CD4-positive, alpha-beta T cell treated with Interleukin-17A for 1 hour (primary cell): ENCODE results near the gene ZNF425.
A peak's percentile ranks its signal among the peaks of the same experiment; 100 is the strongest.
"Not testable (repeated sequence)": the region's sequence is repeated elsewhere in the genome, so short reads cannot be mapped to it uniquely, and the experiment has no call there.

Experiments used
- DNase-seq: peaks from one replicate; pipeline ENCODE4 v3.0.0-alpha.2; 2020

Gene ZNF425, protein sequence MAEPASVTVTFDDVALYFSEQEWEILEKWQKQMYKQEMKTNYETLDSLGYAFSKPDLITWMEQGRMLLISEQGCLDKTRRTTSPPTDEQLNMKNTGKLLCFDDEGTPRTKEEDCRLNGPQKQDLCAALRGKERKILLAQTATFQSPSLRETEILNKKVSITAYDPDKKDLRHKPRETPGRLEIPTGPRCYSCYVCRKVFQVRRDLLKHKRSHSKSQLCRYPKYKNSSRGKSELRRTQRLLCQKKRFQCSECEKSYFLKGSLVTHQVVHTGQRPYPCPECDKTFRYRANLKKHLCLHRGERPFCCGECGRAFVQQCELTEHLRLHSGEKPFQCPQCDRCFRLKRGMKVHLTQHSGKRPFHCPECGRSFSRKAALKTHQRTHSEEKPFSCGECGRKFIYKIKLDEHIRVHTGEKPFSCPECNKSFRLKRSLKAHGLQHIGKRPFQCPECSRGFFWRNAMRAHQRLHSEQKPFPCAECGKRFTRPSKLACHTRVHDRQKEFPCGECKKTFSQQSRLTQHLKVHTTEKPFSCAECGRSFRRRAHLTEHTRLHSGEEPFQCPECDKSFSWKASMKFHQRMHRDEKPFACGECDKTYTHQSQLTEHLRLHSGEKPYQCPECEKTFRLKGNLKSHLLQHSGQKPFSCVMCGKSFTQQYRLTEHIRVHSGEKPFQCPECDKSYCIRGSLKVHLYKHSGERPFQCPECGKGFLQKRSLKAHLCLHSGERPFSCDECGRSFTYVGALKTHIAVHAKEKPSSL

DNA sequence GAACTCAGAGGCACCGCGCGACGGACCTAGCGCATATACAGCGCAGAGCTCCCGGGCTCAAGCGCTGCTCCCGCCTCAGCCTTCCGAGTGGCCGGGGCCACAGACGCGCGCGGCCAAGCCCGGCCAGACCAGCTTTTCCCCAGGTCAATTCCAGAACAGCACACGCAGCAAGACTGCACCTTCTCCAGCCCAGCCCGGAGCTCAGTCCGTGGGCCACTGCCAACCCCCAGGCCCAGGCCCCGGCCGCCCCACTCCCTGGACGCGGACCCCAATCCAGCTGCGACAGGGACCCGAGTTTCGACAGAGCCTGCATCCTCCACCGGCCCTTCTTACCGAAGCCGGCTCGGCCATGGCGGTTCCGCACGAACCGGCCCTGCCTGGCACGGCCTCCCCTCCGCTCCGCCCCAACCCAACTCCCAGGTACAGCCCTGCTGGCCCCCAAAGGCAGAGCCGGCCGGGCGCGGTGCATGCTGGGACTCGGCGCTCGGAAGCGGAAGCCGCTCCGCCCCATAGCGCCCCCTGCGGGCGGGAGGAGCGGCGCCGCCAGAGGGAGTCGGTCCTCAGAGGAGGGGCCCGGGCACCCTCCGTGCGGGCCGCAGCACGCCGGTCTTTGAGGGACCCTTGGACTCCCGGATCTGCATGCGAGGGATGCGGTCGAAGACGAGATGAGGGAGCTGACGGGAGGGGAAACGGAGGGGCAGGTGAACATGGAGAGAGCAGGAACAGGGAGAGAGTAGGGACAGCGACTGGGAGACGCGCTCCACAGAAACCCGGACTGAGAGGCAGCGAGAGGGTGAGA lies at the start of gene ZNF425:
ZNF425 (minus strand) TSS at position 462 of the 799 bp plus-strand sequence; CDS start at position 351, 111 bp downstream.
- peak; percentile 93 for DNase-seq

DNA sequence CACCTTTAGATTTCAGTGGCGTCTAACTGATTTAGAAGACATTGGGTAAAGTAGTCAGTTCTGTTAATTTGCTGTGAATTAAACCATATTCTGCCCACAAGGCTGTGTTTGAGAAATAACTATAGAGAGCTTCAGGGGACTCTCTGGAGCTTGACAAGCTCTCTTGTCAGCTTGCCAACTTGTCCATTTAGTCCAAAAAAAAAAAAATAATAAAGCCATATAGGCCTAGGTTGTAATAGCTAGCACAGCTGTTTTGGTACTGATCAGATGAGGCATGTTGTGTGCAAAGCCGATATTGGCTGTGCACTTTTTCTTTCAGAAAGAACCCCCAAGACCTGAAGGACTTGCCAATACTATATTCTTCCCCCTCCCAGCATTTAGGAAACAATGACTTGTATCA lies 49.0 kb upstream of the ZNF425 start:
- no peak for DNase-seq

DNA sequence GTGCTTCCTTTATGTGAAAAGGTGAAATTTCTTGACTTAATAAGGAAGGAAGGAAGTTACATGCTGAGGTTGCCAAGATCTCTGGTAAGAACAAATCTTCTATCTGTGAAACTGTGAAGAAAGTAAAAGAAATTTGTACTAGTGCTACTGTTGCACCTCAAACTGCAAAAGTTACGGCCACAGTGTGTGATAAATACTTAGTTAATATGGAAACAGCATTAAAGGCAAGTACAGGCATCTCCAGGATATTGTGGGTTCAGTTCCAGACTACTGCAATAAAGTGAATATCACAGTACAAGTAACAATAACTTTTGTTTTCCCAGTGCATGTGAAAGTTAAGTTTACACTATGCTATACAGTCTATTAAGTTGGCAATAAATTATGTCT lies 46.4 kb upstream of the ZNF425 start:
- no peak for DNase-seq

DNA sequence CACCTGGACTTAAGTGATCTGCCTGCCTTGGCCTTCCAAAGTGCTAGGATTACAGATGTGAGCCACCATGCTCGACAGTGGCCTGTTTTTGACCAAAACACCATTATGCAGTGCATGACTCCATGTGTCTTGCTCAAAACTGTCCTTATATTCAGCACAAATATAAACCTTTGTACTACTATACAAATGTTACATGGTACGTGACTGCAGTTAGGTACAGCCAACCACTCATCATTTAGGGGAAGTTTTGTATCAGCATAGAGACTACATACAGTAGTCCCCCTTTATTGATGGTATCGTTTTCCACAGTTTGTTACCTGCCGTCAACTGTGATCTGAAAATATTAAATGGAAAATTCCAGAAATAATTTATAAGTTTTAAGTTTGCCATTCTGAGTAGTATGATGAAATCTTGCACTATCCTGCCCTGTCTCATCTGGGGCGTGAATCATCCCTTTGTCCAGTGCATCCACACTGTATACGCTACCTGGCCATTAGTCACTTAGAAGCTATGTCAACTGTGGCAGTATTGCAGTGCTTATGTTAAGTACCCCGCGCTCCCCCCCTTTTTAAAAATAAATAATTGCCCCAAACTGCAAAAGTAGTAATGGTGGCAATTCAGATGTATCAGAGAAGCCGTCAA lies 45.9 kb upstream of the ZNF425 start:
- no peak for DNase-seq

DNA sequence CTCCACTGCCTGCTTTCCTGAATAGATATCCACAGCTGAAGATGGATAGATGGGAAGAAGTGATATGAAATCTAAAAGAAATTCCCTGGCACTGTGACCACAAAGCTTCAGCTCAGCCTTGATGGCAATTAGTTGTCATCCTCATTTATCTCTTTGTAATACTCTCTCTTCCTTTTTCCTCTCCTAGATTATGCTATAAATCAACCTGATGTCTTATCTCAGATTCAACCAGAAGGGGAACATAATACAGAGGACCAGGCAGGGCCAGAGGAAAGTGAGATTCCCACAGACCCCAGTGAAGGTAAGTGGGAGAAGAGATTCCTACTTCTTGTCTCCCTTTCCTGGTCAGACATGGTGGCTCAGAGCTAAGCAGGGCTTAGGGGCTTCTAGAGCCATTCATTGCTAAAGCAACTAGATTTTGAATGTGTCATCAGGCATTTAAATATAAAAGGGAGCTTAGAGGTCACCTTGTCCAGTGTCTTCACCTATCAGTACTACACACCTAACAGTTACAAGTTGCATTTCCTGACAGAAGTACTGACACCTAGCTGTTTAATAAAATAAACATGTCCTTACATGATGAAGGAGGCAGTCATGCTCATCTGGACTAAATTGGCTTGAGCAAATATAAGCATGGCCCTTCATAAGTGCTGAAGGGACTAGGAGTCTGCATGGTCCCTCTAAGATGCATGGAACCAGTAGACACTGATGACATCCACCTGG lies 40.7 kb upstream of the ZNF425 start:
- no peak for DNase-seq

DNA sequence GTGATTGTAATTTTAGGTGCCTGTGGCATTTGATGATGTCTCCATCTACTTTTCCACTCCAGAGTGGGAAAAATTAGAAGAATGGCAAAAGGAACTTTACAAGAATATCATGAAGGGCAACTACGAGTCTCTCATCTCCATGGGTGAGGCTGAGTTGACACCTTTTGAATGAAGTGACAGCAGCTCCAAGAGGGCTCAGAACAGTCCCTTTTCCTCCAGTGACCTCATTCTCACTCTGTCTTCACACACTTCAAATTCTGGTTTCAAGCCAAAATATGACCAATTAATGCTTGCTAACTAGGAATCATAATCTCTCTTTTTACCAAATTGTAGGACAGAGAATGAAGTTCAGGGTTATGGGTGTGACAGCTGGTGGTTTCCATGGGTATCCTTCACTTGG lies 40.0 kb upstream of the ZNF425 start:
- DNase-seq = no peak

DNA sequence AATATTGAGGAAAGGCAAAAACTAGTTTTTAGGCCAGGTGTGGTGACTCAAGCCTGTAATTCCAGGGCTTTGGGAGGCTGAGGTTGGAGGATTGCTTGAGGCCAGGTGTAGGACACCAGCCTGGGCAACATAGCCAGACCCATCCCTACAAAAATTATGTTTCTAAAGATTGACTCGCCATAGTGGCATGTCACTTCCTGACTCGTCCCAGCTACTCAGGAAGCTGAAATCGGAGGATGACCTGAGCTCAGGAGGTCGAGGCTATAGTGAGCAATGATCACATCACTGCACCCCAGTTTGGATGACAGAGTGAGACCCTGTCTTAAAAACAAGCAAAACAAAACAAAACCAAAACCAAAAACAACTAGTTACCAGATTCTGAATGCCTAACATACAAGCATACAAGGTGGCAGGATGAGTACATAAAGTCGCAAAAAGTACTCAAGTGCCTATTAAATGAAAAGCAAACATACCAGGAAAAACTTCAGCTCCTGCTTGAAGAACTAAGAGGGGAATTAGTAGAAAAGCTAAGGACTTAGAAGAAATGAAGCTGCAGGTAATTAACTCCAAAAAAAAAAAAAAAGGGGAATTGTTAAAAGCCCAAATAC lies 35.2 kb upstream of the ZNF425 start:
- no peak for DNase-seq

DNA sequence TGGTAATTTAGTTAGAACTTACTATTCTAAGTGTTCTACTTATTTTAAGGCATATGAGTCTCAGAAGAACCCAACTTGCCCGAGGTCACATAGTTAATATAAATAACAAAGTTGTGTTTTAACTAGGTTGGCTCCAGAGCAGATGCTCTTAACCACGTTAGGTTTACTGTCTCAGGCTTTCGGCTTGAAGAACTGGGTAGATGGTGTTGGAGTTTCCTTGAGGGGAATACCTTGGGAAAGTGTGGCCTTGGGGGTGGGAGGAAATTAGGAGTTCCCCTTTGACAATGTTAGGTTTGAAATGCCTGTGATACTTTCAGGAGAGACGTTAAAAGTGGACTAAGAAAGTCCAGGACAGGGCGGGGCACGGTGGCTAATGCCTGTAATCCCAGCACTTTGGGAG lies 30.8 kb upstream of the ZNF425 start:
- no peak for DNase-seq

DNA sequence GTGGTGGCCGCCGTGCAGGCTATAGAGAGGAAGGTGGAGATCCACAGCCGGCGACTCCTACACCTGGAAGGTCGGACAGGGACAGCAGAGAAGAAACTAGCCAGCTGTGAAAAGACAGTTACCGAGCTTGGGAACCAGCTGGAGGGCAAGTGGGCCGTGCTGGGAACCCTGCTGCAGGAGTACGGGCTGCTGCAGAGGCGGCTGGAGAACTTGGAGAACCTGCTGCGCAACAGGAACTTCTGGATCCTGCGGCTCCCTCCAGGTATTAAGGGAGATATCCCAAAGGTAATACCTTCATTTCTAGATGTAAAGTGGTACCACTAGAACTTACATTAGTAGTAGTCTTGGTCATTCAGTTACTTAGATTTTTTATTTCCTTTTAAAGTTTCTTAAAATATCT lies 27.9 kb upstream of the ZNF425 start:
- no peak for DNase-seq

DNA sequence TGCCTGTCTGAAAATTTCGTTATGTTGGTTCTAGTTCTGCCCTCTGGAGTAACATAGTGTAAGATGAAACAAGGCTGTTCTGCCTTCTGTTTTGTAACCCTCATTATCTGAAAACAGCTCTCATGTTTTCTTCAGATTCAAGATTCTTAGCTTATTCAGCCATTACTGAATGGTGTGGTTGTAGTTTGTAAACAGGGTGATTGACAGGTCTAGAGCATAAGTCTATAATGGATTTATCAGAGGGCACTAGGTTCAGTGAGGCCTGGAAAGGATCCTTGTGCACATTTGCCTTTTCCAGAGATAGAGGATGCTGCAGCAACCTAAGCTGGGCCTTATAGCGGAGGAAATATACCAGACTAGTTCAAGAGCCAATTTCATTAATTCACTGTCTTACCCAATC lies 27.2 kb upstream of the ZNF425 start:
- DNase-seq = no peak

DNA sequence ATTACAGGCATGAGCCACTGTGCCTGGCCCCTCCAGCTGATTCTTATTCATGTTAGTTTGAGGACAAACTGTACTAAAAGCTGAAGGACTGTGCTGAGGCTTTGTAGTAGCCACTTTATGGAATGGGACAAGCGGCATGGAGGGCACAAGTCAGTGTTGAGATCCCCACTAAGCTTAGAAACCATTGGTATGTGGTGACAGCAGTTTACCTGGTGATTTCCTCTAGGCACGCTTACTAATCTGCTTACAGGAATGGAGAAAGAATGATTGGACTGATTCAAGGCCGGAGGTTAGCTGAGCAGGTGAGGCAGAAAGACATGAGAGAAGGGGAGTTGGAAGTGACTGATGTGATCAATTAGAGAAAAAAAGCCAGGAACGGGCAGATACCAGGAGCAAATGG lies 24.9 kb upstream of the ZNF425 start:
- no peak for DNase-seq

DNA sequence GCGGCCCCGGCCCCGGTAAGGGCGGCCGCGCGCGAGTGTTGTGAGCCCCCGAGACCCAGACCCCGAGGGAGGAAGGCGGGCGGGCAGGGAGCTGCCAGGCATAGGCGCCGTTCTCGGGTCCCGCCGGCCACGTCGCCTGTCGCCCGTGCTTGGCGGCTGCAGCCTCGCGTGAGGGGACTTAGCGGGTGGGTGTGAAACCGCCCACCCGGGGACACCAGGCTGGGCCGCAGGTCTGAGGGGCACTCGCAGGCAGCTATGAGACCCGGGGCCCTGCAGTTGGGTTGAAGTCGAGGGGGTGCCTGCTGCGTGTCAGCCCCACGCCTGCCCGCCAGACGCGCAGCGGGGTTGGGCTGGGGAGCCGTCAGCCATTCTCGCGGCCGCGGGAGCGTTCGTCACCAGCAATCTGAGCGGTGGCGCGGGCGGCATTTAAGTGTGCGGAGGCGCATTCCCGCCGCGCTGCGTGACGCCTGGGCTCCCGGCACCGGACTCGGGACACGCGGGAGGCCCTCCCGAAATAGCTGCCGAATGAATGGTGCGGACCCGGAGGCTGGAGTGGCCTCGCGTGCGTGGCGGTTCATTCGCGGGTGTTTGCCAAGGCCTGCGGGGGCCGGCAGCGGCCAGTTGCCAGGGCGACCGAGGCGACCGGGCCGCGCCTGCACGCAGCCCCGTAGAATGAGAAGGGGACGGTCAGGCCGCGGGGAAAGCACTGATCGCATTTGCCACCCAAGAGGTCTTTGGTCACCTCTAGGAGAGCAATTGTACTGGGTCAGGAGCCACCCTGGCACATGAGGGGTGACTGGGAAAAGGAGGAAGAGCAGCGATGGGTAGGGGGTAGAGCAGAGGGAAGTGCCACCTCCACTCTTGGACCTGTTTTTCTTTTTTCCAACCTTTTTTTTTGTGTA lies 21.9 kb upstream of the ZNF425 start:
- DNase-seq = peak; percentile 62

DNA sequence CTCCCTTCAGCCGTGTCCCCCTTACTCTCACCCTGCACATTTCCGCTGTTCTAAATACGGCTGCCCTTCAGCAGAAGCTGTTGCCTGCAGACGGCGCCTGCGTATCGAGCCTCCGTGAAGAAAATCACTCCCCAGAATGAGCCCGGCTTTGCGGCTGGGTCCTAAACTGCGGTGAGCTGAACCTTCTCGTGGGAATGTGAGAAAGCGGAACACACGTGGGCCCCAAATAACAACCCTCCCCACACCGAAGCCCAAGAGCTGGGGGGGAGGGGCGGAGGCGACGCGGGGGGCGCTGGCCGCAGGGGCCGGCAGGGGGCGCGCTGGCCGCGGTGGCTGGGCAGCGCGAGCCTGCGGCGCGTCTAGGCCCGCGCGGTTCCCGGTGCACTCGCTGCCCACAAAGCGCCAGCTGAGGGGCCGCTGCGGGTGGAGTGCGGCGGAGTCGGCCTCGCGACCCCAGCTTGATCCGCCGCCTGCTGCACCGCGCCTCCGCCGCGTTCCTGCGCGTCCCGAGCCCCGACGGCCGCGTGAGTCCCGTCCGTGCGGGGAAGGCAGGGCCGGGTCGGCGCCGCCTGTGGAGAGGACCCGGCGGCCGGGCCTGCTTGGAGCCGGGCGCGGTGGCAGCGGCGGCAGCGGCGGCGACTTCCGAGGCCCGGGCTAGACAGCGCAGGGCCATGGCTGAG lies 21.1 kb upstream of the ZNF425 start, which contains the start of gene ZNF398:
ZNF398 (plus strand) TSS at position 382 of the 680 bp plus-strand sequence; CDS start at position 672, 290 bp downstream.
- peak; percentile 89 for DNase-seq

DNA sequence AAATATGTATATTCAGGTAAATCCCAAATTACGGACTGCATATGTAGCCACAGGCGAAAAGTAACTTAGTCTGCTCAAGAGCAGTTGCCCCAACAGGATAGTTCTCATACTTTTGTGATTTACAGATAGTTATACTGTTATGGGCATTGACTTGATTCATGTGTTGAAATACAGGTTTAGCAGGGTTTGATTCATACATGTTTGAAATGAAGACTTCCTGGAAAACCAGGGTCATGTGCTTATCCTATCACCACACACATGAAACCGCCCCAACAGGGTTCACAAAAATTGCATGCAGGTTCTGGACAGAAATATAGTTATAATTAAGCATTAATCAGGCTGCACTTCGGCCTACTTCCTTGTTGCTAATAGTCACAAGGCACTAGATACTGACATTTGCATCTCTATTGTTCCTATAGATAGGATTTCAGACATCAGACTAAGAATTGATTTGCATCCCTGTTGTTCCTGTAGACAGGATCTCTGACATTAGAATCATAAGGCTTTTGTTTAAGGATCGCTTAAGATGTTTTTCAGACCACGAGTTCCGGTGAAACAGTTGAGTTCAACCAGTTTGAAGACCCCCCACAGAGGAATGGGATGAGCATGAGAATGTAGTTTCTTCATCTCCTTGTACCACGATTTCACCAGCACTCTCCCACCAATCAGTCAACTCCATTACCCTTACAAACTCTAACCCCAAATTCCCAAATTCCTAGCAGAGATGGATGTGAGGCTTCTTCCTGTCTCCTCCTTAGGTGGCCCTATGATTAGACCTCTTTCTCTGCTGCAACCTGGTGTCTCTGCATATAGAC lies 19.1 kb upstream of the ZNF425 start:
- DNase-seq = no peak

DNA sequence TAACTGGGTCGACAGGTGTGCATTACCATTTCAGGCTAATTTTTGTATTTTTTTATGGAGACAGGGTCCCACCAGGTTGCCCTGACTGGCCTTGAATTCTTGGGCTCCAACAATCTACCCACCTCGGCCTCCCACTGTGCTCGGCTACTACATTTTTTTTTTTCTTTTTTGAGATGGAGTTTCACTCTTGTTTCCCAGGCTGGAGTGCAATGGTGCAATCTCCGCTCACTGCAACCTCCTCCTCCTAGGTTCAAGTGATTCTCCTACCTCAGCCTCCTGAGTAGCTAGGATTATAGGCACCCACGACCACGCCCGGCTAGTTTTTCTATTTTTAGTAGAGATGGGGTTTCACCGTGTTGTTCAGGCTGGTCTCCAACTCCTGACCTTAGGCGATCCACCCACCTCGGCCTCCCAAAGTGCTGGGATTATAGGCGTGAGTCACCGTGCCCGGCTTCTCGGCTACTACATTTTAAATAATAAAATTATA lies 18.4 kb upstream of the ZNF425 start:
- DNase-seq = not testable (repeated sequence)

DNA sequence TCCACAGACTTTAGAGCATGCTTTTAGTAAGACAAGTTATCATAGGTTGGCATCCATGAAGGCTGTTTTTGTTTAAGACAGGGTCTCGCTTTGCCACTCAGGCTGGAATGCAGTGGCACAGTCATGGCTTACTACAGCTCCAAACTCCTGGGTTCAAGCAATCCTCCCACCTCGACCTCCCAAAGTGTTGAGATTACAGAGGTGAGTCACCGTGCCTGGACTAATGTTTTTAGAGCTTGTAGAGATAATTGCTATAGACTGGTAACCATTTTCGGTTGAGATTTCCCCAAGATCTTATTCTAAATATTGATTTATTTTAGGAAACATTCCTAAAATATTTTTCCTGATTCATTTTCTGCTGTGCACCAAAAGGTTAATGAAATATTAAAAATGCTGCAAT lies 15.8 kb upstream of the ZNF425 start:
- no peak for DNase-seq

DNA sequence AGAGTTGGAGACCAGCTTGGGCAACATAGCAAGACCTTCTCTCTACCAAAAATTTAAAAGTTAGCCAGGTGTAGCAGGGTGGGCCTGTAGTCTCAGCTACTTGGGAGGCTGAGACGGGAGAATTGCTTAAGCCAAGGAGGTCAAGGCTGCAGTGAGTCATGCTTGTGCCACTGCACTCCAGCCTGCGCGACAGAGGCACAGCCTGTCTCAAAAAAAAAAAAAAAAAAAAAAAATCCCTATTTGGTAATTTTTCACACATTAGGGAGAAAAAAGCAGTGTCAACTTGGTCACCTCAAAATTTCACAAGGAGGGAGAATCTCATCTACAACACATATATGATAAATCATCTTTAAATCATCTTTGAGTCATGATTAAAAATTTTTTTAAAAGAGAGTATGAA lies 14.7 kb upstream of the ZNF425 start:
- DNase-seq = no peak

DNA sequence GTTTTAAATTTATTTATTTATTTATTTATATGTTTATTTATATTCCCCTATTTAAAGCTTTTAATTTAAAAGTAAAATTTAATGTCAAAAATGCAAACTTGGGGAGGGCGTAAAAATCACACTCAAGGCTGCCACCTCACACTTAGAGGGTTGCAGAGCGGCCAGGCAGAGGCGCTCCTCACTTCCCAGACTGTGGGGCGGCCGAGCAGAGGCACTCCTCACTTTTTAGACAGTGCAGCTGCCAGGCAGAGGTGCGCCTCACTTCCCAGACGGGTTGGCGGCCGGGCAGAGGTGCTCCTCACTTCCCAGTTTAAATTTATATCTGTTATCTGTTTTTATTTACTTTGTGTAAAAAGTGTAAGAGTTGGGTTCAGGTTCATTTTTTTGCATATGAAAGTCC lies 10.0 kb upstream of the ZNF425 start:
- DNase-seq = no peak
